HG03175 (cell line): Measurements from ENCODE around the gene FEN1.

Experiments
- ATAC-seq: cut with Tn5 transposase; IDR thresholded peaks from one replicate; pipeline ENCODE4 v1.9.1; 2021; ENCODE audit warnings: mild to moderate bottlenecking, moderate library complexity; ENCODE audit not compliant: unreplicated experiment

The FEN1 gene

GRCh38 chr11:61838501-61838900, 45.8 kb downstream of the FEN1 start:
- no peak for ATAC-seq

GRCh38 chr11:61838921-61839320, 46.2 kb downstream of the FEN1 start:
- no peak for ATAC-seq

DNA sequence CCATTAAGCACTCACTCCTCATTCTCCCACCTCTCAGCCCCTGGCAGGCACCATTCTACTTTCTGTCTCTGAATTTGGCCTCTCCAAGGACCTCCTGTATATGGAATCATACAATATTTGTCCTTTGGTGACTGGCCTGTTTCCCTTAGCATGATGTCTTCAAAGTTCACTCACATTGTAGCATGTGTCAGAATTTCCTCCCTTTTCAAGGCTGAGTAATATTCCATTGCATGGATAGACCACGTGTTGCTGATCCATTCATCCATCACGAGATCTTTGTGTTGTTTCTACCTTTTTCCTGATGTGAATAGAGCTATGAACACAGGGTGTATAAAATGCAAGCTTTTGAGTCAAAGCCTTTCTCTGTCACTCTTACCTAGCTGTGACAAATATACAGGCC, 47.0 kb downstream of the FEN1 start:
- ATAC-seq: no peak

- ATAC-seq: no peak
These were observed 47.7 kb downstream of the FEN1 start for GRCh38 chr11:61840371-61840770.

DNA sequence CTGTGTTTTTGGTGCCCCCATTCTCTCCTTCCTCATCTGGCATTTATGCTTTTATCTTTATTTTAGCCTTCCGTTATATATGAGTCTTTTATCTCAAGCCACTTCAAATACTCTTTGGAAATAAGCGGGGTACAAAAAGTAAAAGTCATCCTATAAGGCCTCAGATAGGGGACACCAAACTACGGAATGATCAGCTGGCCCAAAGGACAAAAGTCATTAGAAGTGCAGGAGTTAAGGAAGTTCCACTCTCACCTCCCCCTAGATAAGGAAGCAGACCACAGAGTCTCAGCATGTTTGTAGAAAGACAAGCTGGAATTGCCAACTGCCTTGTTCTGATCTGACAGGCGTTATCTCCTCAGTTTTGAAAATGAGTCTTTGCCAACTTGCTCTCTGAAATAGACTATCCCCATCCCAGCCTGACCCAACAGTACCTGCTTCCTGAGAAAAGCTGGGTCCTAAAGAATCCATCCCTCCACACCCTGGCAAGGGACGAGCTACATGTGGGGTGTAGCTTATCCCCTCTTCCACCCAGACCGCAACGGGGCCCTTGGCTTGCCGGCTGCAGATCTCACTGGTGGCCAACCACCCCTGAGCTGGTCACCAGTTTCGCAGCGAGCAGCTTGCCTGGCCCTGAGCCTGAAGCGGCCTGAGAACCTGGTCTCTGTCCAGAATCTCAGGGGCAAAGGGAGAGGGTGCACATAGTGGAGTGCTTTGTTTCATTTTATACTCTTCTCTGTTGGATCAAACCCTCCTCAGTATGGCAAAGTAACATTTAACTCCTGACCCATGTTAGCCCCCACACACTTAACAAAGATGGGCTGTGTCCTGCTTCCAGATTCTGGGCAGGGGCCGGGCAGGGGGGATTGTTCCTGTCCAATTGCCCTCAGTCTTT, 49.2 kb downstream of the FEN1 start:
- no peak for ATAC-seq

- no peak for ATAC-seq
These were observed 49.8 kb downstream of the FEN1 start for GRCh38 chr11:61842528-61842820.

DNA sequence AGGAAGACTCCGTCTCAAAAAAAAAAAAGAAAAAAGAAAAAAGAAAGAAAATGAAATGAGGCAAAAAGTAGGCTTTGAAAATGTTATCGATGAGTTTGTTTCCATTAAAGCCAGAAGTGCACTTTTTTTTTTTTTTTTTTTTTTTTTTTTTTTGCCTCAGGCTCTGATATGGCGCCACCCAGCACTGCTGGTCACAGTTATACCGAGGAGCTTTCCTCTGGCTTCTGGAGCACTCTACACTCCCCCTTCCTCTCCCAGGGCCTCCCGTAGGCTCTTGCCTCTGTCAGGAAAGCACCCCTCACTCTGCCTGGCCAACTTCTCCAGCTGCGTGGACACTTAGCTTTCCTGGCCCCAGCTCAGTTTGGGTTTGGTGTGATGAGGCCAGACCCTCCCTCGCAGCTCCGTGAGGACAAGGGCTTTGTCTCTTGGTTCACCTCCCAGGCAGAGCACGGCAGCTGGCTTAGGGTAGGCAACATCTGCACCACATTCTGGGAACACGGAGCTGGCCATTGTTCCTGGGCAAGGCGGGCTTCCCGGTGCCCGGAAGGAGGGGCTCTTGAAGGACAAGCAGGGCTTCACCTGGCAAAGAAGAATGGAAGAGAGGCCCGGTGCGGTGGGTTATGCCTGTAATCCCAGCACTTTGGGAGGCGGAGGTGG, 52.3 kb downstream of the FEN1 start:
- ATAC-seq: no peak

GRCh38 chr11:61846362-61847020, 53.8 kb downstream of the FEN1 start:
- ATAC-seq: no peak
